SK-N-SH (cell line): Measurements from ENCODE around the gene CYSTM1. TPM values are rescaled to one million over a fixed set of nuclear protein-coding genes. Genes with fewer than 3 reads are reported as not detected.

Experiments used
- CTCF ChIA-PET: fragments of 300-600, 350-600 bp; formaldehyde crosslinking; extraction: SDS; loops from one replicate; lab custom pipeline; 2021; lab: Yijun Ruan, JAX
- POLR2A ChIA-PET: fragments of 350-600 bp; sonication (Branson Sonifier 250); formaldehyde crosslinking; extraction: SDS; loops from one replicate; lab custom pipeline; 2020; ENCODE audit warnings: antibody characterized with exemption, inconsistent platforms; lab: Yijun Ruan, JAX
- DNase-seq: peaks from one replicate; pipeline ENCODE4 v3.0.0; 2012
- H2AFZ ChIP-seq: fragments of 200-600 bp; sonication (generic); 2 replicates; pipeline ENCODE4 v1.8.1; 2016; ENCODE audit warnings: antibody characterized with exemption, mild to moderate bottlenecking, low read depth
- H3F3A ChIP-seq: fragments of 200-600 bp; sonication (generic); replicated peaks from 2 replicates; pipeline ENCODE3; 2016; ENCODE audit warnings: antibody characterized with exemption, mild to moderate bottlenecking; ENCODE audit not compliant: insufficient read depth
- H3K27ac ChIP-seq, 2 experiments: fragments of 200-500 bp in 1 of 2; fragments of 200-600 bp in 1 of 2; sonication (Bioruptor generic) in 1 of 2; sonication (generic), shearing (Covaris generic) in 1 of 2; 2 replicates each; pipeline versions ENCODE4 v1.5.1 to v1.6.1; 2014 to 2016; ENCODE audit warnings: low read depth in 2 of 2, inconsistent platforms in 1 of 2, low read length in 1 of 2, mild to moderate bottlenecking in 1 of 2, mixed read lengths in 1 of 2
- H3K27me3 ChIP-seq: fragments of 200-600 bp; sonication (generic), shearing (Covaris generic); 2 replicates; pipeline ENCODE4 v1.6.1; 2016; ENCODE audit warnings: mixed run types; ENCODE audit not compliant: insufficient read depth
- H3K36me3 ChIP-seq, 2 experiments: fragments of 200-500 bp in 1 of 2; fragments of 200-600 bp in 1 of 2; sonication (Bioruptor generic) in 1 of 2; sonication (generic) in 1 of 2; replicated peaks in 1 of 2; 2 replicates each; pipeline versions ENCODE3 to v1.5.1; 2014 to 2016; ENCODE audit warnings: low read length in 1 of 2, mild to moderate bottlenecking in 1 of 2; ENCODE audit not compliant: insufficient read depth in 2 of 2, control insufficient read depth in 1 of 2
- H3K4me1 ChIP-seq, 2 experiments: fragments of 200-500 bp in 1 of 2; fragments of 200-600 bp in 1 of 2; sonication (Bioruptor generic) in 1 of 2; sonication (generic), shearing (Covaris generic) in 1 of 2; 2 replicates each; pipeline versions ENCODE4 v1.5.1 to v1.6.1; 2014 to 2016; ENCODE audit warnings: low read depth in 1 of 2, low read length in 1 of 2, mixed run types in 1 of 2; ENCODE audit not compliant: insufficient read depth in 2 of 2, control insufficient read depth in 1 of 2
- H3K4me2 ChIP-seq: fragments of 200-600 bp; sonication (generic), shearing (Covaris generic); 2 replicates; pipeline ENCODE4 v1.6.1; 2017; ENCODE audit warnings: mixed run types
- H3K4me3 ChIP-seq, 2 experiments: fragments of 200-500 bp in 1 of 2; fragments of 200-600 bp in 1 of 2; sonication (Bioruptor generic) in 1 of 2; sonication (generic), shearing (Covaris generic) in 1 of 2; 2 replicates each; pipeline versions ENCODE4 v1.5.1 to v1.8.1; 2014 to 2016; ENCODE audit warnings: low read depth in 2 of 2, inconsistent platforms in 1 of 2, low read length in 1 of 2, mild to moderate bottlenecking in 1 of 2, mixed read lengths in 1 of 2, moderate library complexity in 1 of 2
- H3K79me2 ChIP-seq: fragments of 200-600 bp; sonication (generic); 2 replicates; pipeline ENCODE4 v1.8.1; 2017; ENCODE audit warnings: mild to moderate bottlenecking; ENCODE audit not compliant: insufficient read depth
- H3K9ac ChIP-seq: fragments of 200-600 bp; sonication (generic); 2 replicates; pipeline ENCODE4 v1.6.1; 2017; ENCODE audit warnings: mixed run types
- H3K9me2 ChIP-seq: fragments of 200-600 bp; sonication (generic); 2 replicates; pipeline ENCODE4 v1.6.1; 2017; ENCODE audit warnings: mixed run types
- H3K9me3 ChIP-seq: fragments of 200-600 bp; sonication (generic); 2 replicates; pipeline ENCODE4 v1.6.1; 2017; ENCODE audit warnings: mixed run types, mild to moderate bottlenecking, moderate library complexity
- H4K20me1 ChIP-seq: fragments of 200-600 bp; sonication (generic); 2 replicates; pipeline ENCODE4 v1.6.1; 2017; ENCODE audit warnings: mild to moderate bottlenecking, mixed run types; ENCODE audit not compliant: insufficient read depth
- ELF1 ChIP-seq: IDR thresholded peaks from 2 replicates; pipeline ENCODE4 v1.4.0; 2012
- EZH2phosphoT487 ChIP-seq: fragments of 200-600 bp; sonication (generic); IDR thresholded peaks from 2 replicates; pipeline ENCODE4 v1.6.1; 2017; ENCODE audit warnings: low read depth, mixed run types, mild to moderate bottlenecking, antibody characterized with exemption, moderate library complexity, borderline replicate concordance
- FOSL2 ChIP-seq: IDR thresholded peaks from 2 replicates; pipeline ENCODE4 v1.4.0; 2012; ENCODE audit warnings: low read depth, mild to moderate bottlenecking, moderate library complexity, borderline replicate concordance
- FOXM1 ChIP-seq: IDR thresholded peaks from 2 replicates; pipeline ENCODE4 v1.4.0; 2012; ENCODE audit warnings: low read depth, mild to moderate bottlenecking
- MEF2A ChIP-seq: IDR thresholded peaks from 2 replicates; pipeline ENCODE4 v1.4.0; 2012; ENCODE audit warnings: low read depth, borderline replicate concordance
- NRF1 ChIP-seq: IDR thresholded peaks from 2 replicates; pipeline ENCODE4 v1.6.1; 2012; ENCODE audit warnings: low read depth, mild to moderate bottlenecking, low read length
- PBX3 ChIP-seq: IDR thresholded peaks from 2 replicates; pipeline ENCODE4; 2012
- POLR2AphosphoS5 ChIP-seq: IDR thresholded peaks from 2 replicates; pipeline ENCODE4 v1.6.1; 2012; ENCODE audit warnings: low read depth, low read length
- RXRA ChIP-seq: IDR thresholded peaks from 2 replicates; pipeline ENCODE4 v1.4.0; 2012; ENCODE audit warnings: low read depth, mild to moderate bottlenecking, borderline replicate concordance
- SIN3A ChIP-seq: IDR thresholded peaks from 2 replicates; pipeline ENCODE4 v1.6.1; 2012; ENCODE audit warnings: low read depth, mild to moderate bottlenecking, low read length, moderate library complexity, borderline replicate concordance
- USF1 ChIP-seq: IDR thresholded peaks from 2 replicates; pipeline ENCODE4 v1.4.0; 2012; ENCODE audit warnings: low read depth, borderline replicate concordance
- WGBS: methylation state at CpG from one replicate; pipeline ENCODE4 v1.1.6; 2017; ENCODE audit warnings: low lambda C conversion rate; 5-methylcytosine and 5-hydroxymethylcytosine counted together
- polyA plus RNA-seq, 3 experiments: library from polyadenylated mRNA; depleted of rRNA; stranded (reverse); fragments of >200 nt; gene quantifications; 2 replicates each; pipeline ENCODE4 v1.2.3, GENCODE V29; 2012
- TF ChIP-seq, protein P1 (sequence below): fragments of 200-600 bp; sonication (generic); IDR thresholded peaks from 2 replicates; pipeline ENCODE4 v1.6.1; 2017; ENCODE audit warnings: antibody characterized with exemption, mild to moderate bottlenecking, moderate library complexity

The CYSTM1 gene
- polyA plus RNA-seq, 1 of the 3 experiments (the other 2 are of a cell fraction), result 27.1 TPM

DNA sequence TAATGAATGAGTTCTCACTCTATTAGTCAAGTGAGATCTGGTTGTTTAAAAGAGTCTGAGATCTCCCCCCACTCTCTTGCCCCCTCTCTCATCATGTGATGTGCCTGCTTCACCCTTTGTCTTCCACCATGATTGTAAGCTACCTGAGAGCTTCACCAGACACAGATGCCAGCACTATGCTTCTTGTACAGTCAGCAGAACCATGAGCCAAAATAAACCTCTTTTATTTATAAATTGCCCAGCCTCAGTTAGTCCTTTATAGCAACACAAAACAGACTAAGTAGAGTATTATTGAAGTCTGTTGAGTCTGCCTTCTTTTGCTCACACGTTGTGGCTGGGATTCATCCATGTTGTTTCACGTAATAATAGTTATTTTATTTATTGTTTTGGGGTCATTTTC is 14.3 kb downstream of the CYSTM1 start (continued):
- no peak for TF ChIP-seq RXRA
- TF ChIP-seq, all 33 proteins: peak for 0

DNA sequence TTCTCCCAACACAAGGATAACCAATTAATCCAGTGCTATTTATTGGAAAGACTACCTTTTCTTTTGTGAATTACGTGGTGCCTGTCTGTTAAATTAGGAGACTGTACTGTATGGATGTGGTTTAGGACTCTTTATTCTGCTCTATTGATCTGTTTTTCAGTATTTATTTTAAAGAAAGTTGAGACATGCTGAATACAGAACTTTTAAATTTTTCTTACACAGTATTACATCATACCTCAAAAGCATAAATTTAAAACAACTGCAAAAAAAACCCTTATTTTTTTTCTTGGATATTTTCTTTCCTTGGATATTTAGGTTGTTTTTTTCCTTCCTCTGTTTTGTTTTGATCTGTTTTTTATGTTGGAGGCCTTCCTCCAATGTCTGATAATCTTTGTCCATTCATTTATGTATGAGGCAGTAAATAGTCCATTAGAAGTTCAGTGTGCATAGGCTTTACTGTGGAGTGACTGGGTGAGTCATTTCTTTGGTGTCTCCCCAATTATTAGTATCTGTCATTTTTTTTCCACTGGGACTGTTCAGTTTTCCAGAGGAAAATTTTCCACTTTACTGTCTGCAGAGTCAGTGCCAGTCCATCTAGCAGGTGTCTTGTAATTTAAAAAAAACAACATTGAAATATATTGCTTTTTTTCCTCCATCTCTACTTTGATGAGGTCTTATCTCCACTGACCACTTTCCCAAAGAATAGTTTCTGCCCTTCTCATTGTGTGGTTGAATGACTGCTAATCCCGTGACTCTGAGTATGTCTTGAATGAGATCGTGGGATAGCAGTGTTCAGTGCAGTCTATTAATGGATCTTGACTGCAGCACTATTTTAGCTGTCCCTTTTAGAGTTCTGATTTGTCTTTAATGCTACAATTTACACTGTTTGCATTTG is 15.2 kb downstream of the CYSTM1 start:
- TF ChIP-seq EZH2phosphoT487 (no peak), FOSL2 (peak; percentile 33; the same call in 1 of the 2 replicates), USF1 (no peak), MEF2A (no peak), ELF1 (no peak), PBX3 (0 out of 2 replicates have a peak, but pooled peaks have one; percentile 5), SIN3A (no peak)
- TF ChIP-seq, all 33 proteins: peak for 2
- POLR2A ChIA-PET, result no interaction called here
- Histone ChIP-seq H4K20me1 (no peaks in the 10 kb centered on the region), H3K4me2 (peak overlapping the region; percentile 10; the same call in 1 of the 2 replicates), H2AFZ (no peak overlapping the region), H3K9me3 (no peaks in the 10 kb centered on the region), H3K4me1 (peaks cover 0 to 5% of the 10 kb centered on the region in 2 experiments; a peak in 2 of 4 replicates), H3K36me3 (peaks cover 0 to 3% of the 10 kb centered on the region in 2 experiments), H3F3A (peaks cover 5% of the 10 kb centered on the region), H3K9ac (peak overlapping the region; percentile 15; the same call in 1 of the 2 replicates), H3K79me2 (no peaks in the 10 kb centered on the region), H3K27me3 (no peaks in the 10 kb centered on the region), H3K4me3 (no peak overlapping the region), H3K9me2 (no peaks in the 10 kb centered on the region), H3K27ac (peak overlapping the region in 1 of 2 experiments; percentile 78; a peak in 2 of 4 replicates)
- no peak for DNase-seq
- WGBS, result 59% methylated on average over 3 of the region's 3 CpGs
- CTCF ChIA-PET, result interaction anchor here (0.8 to 1.7 kb wide), 2 partner anchors 54 to 162 kb away, joined by 4 read pairs; no protein-coding TSS in a partner anchor

DNA sequence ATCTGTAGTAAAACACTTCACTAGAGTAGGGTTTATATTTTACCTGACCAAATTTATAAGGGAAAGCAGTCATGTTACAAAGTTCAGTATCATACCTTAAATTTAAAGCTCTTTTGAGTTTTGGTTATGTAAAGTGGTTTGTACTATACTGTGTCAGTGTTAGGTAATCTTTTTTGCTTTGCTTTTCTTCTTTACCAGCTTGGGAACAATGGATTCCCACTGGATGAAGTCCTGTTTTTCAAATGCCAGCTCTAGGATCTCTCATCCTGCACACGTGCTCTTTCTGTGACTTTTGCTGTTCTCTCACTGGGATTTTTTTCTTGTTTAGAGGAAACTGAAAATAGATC is 15.9 kb downstream of the CYSTM1 start:
- Histone ChIP-seq H3K36me3 (peaks cover 0 to 3% of the 10 kb centered on the region in 2 experiments), H3K9me3 (no peaks in the 10 kb centered on the region), H2AFZ (no peak overlapping the region), H3K79me2 (no peaks in the 10 kb centered on the region), H3K9me2 (no peaks in the 10 kb centered on the region), H3K4me3 (no peak overlapping the region), H3K4me1 (peaks cover 0 to 5% of the 10 kb centered on the region in 2 experiments; a peak in 2 of 4 replicates), H3K27ac (peak overlapping the region in 1 of 2 experiments; percentile 78; a peak in 2 of 4 replicates), H3K9ac (peak overlapping the region; percentile 15; the same call in 1 of the 2 replicates), H4K20me1 (no peaks in the 10 kb centered on the region), H3K4me2 (peak overlapping the region; percentile 10; the same call in 1 of the 2 replicates), H3K27me3 (no peaks in the 10 kb centered on the region), H3F3A (peaks cover 5% of the 10 kb centered on the region)
- DNase-seq, result no peak
- POLR2A ChIA-PET, result no interaction called here
- 57% methylated on average over 1 of the region's 1 CpG for WGBS
- CTCF ChIA-PET, result no interaction called here
- TF ChIP-seq POLR2AphosphoS5, result no peak
- TF ChIP-seq FOXM1, result no peak
- no peak for TF ChIP-seq NRF1
- TF ChIP-seq, protein P1, sequence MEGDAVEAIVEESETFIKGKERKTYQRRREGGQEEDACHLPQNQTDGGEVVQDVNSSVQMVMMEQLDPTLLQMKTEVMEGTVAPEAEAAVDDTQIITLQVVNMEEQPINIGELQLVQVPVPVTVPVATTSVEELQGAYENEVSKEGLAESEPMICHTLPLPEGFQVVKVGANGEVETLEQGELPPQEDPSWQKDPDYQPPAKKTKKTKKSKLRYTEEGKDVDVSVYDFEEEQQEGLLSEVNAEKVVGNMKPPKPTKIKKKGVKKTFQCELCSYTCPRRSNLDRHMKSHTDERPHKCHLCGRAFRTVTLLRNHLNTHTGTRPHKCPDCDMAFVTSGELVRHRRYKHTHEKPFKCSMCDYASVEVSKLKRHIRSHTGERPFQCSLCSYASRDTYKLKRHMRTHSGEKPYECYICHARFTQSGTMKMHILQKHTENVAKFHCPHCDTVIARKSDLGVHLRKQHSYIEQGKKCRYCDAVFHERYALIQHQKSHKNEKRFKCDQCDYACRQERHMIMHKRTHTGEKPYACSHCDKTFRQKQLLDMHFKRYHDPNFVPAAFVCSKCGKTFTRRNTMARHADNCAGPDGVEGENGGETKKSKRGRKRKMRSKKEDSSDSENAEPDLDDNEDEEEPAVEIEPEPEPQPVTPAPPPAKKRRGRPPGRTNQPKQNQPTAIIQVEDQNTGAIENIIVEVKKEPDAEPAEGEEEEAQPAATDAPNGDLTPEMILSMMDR, result no peak
